ENCODE data around the gene TENM3. TPM values are rescaled to one million over a fixed set of nuclear protein-coding genes. Genes with fewer than 3 reads are reported as not detected.

The TENM3 gene
- total RNA-seq, 1 donor from 2014 or later: not detected

DNA sequence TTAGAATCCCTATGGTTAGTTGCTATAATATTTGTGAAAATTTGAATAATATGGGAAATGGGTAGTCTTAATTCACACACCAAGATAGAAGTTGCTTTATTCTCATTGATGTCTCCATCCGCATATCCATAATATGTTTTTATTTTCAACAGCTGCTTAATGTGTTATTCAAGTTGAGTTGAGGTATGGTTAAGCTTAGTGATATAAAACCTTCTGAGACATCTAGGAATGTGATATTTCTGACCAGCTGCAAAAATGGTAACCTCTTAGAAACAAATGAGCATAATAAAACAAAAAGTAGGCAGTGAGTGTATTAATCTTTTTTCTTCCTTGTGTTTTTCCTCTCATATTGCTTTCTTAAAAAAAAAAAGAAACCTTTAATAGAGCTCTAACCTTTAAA is 172.9 kb downstream of the TENM3 start:
- TF ChIP-seq, protein P1, sequence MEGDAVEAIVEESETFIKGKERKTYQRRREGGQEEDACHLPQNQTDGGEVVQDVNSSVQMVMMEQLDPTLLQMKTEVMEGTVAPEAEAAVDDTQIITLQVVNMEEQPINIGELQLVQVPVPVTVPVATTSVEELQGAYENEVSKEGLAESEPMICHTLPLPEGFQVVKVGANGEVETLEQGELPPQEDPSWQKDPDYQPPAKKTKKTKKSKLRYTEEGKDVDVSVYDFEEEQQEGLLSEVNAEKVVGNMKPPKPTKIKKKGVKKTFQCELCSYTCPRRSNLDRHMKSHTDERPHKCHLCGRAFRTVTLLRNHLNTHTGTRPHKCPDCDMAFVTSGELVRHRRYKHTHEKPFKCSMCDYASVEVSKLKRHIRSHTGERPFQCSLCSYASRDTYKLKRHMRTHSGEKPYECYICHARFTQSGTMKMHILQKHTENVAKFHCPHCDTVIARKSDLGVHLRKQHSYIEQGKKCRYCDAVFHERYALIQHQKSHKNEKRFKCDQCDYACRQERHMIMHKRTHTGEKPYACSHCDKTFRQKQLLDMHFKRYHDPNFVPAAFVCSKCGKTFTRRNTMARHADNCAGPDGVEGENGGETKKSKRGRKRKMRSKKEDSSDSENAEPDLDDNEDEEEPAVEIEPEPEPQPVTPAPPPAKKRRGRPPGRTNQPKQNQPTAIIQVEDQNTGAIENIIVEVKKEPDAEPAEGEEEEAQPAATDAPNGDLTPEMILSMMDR (IDR thresholded peaks at IDR 0.05): no peak
- Mint-ChIP-seq H3K27ac (no peak overlapping the region), H3K36me3 (ENCODE audit: low read depth) (no peaks in the 10 kb centered on the region), H3K9me3 (peaks cover 10% of the 10 kb centered on the region), H3K27me3 (no peaks in the 10 kb centered on the region), H3K4me1 (no peaks in the 10 kb centered on the region), H3K4me3 (no peak overlapping the region)
- DNase-seq (no peak), ATAC-seq (ENCODE audit: low read depth) (no peak)
- CTCF ChIA-PET: no interaction called here
- POLR2A ChIA-PET: no interaction called here
- intact Hi-C loops (cut with micrococcal nuclease): no loop called here

DNA sequence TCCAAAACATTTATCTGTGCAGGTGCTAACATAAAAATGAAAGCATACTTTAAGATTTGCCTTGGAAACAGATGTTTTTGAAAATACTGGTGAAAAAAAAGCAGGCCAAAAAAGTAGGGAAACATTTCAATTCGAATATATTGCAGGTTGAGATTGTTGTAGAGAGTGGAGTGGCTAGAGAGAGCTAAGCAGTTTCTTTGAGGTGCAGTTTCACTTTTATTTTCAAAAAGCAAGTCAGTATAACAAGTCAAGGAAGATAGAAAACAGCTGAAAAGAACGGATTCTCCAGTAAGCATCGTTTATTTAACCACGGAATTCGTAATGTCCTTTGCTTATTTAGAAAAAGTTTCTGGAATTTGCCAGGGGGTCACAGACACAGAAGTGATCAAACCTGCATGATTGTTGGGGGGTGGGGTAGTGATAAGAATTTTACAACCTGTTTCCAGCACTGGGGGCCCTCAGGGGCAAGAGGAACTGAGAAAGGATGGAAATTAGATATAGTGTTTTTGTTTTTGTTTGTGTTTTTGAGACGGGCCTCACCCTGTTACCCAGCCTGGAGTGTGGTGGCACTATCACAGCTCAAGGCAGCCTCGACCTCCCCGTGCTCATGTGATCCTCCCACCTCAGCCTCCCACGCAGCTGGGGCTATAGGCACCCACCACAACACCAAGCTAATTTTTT is 175.0 kb downstream of the TENM3 start:
- Mint-ChIP-seq H3K27ac (no peak overlapping the region), H3K9me3 (peaks cover 7% of the 10 kb centered on the region), H3K36me3 (ENCODE audit: low read depth) (no peaks in the 10 kb centered on the region), H3K4me1 (no peaks in the 10 kb centered on the region), H3K4me3 (no peak overlapping the region), H3K27me3 (no peaks in the 10 kb centered on the region)
- DNase-seq (no peak), ATAC-seq (ENCODE audit: low read depth) (no peak)
- TF ChIP-seq, protein P1 (IDR thresholded peaks at IDR 0.05): no peak
- ChIA-PET CTCF (no interaction called here), POLR2A (no interaction called here)
- intact Hi-C loops (cut with micrococcal nuclease): no loop called here

DNA sequence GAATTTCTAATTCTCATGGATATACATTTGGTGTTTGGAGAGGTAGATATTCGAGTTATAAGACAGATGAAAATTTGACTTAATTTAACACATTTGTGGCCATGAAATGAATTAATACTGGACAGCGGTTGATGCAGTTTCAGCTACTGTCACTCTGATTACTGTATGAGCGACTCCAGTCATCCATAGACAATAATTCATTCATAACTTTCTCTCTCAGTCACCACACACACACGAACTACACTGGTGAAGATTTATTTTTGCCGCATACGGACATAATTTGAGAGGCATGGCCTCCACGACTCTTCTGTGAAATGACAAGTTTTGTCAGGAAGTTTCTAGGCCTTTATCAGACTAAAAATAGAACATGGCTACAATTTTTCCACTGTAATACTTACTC is 177.0 kb downstream of the TENM3 start:
- H3K36me3 Mint-ChIP-seq (ENCODE audit: low read depth): no peaks in the 10 kb centered on the region
- no peaks in the 10 kb centered on the region for H3K4me1 Mint-ChIP-seq
- no peak for DNase-seq
- H3K27ac Mint-ChIP-seq: no peak overlapping the region
- CTCF ChIA-PET: no interaction called here
- intact Hi-C loops (cut with micrococcal nuclease): no loop called here
- no peak overlapping the region for H3K4me3 Mint-ChIP-seq
- POLR2A ChIA-PET: interaction anchor here (0.6 kb wide), 1 partner anchor 557 kb away, joined by 5 read pairs; no protein-coding TSS in a partner anchor
- TF ChIP-seq, protein P1 (IDR thresholded peaks at IDR 0.05): no peak
- ATAC-seq (ENCODE audit: low read depth): no peak
- no peaks in the 10 kb centered on the region for H3K27me3 Mint-ChIP-seq
- H3K9me3 Mint-ChIP-seq: peaks cover 2% of the 10 kb centered on the region

DNA sequence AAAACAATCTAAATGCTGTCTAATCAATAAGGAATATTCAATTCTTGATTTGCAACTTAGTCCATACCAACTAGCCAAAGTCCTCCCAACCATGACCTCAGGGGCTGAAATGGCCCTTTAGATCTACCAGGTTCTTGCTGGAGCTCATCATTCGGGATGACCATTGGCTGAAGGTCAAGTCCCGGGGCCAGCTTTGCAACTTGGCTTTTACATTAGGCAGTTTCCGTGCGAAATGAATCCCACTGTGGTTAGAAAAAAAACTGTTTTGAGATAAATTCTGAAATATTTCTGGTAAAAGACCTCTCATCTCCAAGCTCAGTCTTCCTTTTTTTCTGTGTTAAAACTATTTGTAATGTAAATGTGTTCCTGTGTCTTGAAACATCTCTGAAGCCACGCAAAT is 178.6 kb downstream of the TENM3 start:
- TF ChIP-seq, protein P1 (IDR thresholded peaks at IDR 0.05): no peak
- no peaks in the 10 kb centered on the region for H3K4me1 Mint-ChIP-seq
- H3K9me3 Mint-ChIP-seq: peaks cover 2% of the 10 kb centered on the region
- H3K36me3 Mint-ChIP-seq (ENCODE audit: low read depth): no peaks in the 10 kb centered on the region
- CTCF ChIA-PET: no interaction called here
- DNase-seq (no peak), ATAC-seq (ENCODE audit: low read depth) (no peak)
- POLR2A ChIA-PET: no interaction called here
- H3K4me3 Mint-ChIP-seq: no peak overlapping the region
- H3K27ac Mint-ChIP-seq: no peak overlapping the region
- peaks cover 3% of the 10 kb centered on the region for H3K27me3 Mint-ChIP-seq
- intact Hi-C loops (cut with micrococcal nuclease): no loop called here

DNA sequence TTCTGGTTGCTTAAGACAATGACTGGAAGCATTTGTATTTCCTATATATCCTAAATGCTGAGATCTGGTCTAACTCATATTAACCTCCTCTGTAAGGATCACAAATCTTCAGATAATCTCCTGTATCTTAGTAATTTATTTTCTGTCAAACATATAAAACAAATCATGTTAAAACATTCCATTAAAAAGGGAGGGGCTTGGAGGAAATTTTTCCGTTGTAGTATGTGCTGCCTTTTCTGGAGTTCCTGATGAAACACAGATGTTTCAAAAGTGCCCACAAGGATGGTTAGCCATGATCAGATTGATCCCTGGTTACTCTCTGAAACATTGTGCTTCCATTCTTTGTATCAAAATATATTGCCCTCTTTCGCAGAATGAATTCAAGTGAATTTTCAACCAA is 182.1 kb downstream of the TENM3 start:
- ChIA-PET POLR2A (no interaction called here), CTCF (no interaction called here)
- Mint-ChIP-seq H3K9me3 (no peaks in the 10 kb centered on the region), H3K36me3 (ENCODE audit: low read depth) (no peaks in the 10 kb centered on the region), H3K27me3 (peaks cover 3% of the 10 kb centered on the region), H3K4me1 (no peaks in the 10 kb centered on the region), H3K4me3 (no peak overlapping the region), H3K27ac (no peak overlapping the region)
- TF ChIP-seq, protein P1 (IDR thresholded peaks at IDR 0.05): no peak
- intact Hi-C loops (cut with micrococcal nuclease): no loop called here
- DNase-seq: no peak
- ATAC-seq (ENCODE audit: low read depth): no peak
